HG03354 (cell line): ENCODE results near the gene ARHGEF25.
"Not testable (repeated sequence)": the region's sequence is repeated elsewhere in the genome, so short reads cannot be mapped to it uniquely, and the experiment has no call there.

Source experiments
- ATAC-seq: cut with Tn5 transposase; IDR thresholded peaks from one replicate; pipeline ENCODE4 v1.9.1; 2021; ENCODE audit warnings: mild to moderate bottlenecking; ENCODE audit not compliant: unreplicated experiment, poor library complexity, severe bottlenecking

ARHGEF25 gene

DNA sequence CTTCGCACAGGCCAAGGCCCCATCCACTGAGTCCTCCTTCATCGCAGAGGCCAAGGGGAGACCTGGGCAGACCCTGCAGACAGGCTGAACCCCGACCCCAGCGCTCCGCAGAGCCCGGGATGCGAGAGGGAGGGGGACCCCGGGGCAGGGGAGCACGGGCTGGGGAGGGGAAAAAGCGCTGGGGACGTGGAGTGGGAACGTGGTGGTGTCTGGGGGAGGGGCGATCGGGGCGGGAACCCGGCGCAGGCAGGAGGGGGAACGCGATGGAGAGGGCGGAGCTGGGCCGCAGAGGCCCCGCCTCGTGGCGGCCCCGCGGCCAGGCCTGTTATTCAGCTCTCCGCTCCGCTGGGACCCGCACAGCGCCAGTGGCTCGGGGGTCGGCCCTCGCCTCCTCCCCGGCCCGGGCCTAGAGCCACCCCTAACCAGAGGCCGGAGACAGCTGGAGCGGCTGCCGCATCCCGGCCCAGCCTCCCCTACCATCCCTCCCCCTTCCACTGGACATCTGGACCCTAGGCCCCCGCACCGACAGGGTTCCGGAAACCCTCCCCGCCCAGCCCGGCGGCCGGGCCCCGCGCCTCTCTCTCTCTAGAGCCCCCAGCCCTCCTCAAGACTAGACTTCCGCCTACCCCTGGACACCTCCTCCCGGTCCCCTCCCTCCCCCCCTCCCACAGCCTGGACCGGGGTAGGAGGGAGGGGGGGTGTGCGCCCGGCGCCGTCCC, at the start of gene ARHGEF25:
TSS of gene ARHGEF25 (plus strand) at position 328 of the 719 bp plus-strand sequence. CDS start 460 bp downstream, outside the sequence.
- no peak for ATAC-seq

DNA sequence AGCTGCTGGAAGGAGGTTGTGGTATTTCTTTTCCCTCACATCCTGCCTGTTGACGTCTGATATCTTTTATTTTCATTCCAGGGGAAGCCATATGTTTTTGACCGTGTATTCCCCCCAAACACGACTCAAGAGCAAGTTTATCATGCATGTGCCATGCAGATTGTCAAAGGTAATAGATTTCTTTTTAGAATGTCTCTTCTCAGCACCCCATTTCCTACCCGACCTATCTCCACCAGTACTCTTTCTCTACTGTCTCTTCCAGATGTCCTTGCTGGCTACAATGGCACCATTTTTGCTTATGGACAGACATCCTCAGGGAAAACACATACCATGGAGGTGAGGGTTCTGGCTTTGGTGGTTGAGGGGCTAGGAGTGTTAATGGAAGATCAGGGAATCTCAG, 47.9 kb upstream of the ARHGEF25 start:
- no peak for ATAC-seq

DNA sequence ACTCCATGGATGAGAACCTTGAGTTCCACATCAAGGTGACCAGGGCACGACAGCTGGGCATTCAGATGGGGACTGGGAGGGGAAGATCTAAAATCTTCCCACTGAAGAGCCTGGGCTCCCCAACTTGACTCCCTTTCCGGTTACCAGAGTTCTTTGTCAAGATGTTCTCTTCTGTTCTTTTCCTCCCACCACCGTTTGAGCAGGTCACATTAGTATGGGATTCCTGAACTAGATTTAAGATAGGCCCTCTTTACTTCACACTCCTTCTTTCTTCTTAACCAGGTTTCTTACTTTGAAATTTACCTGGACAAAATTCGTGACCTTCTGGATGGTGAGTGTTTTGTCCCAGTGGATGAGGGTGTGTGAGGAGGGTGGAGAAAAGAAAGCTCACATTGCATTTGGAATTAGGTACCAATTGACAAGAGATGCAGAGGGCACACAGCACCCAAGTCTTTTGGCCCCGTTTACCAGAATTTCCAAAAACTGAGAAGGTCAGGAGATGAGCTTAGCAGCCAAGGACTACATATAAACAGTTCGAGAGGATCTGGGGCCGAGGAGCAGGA, 47.0 kb upstream of the ARHGEF25 start:
- ATAC-seq: no peak

DNA sequence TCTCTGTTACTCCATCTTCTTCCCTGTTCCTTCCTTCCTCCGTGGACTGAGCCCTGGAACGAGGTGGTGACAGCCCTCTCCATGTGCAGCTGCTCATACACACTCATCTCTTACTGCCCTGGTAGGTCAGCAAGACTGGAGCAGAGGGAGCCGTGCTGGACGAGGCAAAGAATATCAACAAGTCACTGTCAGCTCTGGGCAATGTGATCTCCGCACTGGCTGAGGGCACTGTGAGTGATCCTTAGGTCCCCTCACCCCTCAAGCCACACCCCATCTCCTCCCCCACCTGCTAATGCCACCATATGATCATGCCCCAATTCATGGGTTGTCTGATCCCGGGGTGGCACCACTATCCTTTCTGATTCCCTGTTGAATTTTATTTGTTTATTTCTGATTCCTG, 42.4 kb upstream of the ARHGEF25 start:
- ATAC-seq: no peak

DNA sequence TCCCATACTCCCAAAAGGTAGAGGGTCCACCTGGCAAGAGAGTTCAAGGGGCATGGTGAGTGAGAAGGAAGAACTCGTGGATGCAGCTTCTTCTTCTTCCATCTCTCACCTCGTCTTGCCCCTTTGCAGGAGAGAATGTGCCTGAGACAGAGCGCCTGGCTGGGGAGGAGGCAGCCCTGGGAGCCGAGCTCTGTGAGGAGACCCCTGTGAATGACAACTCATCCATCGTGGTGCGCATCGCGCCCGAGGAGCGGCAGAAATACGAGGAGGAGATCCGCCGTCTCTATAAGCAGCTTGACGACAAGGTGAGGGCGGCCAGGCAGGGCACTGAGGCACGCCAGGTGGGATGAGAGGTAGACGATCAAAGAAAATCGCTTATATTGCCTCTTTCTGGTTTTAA, 41.4 kb upstream of the ARHGEF25 start:
- no peak for ATAC-seq

DNA sequence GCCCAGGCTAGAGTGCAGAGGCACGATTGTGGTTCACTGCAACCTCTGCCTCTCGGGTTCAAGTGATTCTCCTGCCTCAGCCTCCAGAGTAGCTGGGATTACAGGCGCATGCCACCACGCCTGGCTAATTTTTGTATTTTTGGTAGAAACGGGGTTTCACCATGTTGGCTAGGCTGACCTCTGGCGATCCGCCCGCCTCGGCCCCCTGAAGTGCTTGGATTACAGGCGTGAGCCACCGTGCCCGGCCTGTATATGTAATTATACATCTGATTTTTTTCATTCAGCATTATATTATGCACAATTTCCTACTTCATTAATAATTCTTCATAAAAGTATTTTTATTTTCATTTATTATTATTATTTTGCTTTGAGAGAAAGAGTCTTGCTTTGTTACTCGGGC, 40.8 kb upstream of the ARHGEF25 start:
- not testable (repeated sequence) for ATAC-seq

DNA sequence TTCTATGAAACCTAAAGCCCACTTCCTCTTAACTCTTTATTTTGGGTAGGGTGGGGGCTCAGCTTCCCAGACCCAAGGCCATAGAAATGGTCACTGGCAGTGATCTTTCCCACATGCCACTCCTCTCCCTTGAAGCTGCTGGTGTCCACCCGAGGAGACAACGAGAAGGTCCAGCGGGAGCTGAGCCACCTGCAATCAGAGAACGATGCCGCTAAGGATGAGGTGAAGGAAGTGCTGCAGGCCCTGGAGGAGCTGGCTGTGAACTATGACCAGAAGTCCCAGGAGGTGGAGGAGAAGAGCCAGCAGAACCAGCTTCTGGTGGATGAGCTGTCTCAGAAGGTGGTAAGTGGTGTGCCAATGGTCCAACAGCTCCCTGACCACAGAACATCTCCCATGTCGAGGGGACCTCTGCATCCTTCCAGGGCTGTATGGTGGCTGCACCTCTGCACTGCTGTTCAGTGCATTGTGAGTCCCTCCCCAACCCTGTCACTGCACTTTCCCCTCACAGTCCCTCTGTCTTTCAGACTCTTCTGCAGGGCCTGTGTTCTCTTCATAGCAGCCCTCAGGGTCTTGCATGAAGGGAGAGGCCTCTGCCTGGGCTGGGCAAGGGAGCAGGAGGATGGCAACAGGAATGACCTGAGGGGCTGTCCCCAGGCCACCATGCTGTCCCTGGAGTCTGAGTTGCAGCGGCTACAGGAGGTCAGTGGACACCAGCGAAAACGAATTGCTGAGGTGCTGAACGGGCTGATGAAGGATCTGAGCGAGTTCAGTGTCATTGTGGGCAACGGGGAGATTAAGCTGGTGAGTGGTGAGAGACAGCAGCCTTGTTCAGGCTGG, 39.1 kb upstream of the ARHGEF25 start:
- no peak for ATAC-seq

DNA sequence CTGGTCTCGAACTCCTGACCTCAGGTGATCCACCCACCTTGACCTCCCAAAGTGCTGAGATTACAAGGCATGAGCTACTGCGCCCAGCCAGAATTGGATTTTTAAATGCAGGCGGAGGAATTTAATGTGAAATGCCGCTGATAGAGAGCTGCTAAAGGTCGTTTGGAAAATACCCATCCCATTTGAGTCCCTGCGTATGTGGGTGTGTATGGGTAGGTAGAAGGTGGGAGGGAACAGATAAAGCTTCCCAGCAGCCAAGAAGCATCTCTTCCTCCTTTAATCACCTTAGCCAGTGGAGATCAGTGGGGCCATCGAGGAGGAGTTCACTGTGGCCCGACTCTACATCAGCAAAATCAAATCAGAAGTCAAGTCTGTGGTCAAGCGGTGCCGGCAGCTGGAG, 36.4 kb upstream of the ARHGEF25 start:
- ATAC-seq: no peak

DNA sequence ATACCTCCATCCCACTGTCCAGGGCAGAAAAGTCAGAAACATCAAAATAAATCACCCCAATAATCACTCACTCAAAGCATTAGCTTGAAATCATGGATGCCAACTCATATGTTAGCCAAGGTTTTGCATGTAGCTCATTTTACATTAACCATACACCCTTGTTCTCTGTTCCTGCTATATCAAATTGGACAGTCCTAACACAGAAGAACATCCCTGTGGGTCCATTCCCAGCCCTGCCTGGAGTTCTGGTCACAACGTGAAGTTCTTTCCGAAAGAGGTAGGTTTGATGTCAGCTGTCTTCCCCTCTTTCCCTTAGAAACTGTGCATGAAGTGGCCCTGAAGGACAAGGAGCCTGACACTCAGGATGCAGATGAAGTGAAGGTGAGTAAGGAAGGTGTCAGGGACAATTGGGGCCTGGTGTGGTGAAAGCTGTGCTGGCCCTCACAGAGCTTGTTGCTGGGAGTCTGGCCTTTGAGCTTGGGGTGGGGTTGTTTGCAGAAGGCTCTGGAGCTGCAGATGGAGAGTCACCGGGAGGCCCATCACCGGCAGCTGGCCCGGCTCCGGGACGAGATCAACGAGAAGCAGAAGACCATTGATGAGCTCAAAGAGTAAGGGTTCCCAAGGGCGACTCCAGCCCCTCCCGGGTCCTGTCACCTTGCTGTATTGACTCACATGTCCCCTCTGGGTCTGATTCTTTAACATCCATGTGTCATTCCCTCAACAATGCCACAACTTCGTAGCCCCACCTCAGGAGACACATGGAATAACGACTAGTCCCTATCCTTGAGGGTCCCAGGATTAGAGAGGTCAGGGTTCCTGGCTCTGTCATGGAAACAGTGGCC, 35.2 kb upstream of the ARHGEF25 start:
- no peak for ATAC-seq

DNA sequence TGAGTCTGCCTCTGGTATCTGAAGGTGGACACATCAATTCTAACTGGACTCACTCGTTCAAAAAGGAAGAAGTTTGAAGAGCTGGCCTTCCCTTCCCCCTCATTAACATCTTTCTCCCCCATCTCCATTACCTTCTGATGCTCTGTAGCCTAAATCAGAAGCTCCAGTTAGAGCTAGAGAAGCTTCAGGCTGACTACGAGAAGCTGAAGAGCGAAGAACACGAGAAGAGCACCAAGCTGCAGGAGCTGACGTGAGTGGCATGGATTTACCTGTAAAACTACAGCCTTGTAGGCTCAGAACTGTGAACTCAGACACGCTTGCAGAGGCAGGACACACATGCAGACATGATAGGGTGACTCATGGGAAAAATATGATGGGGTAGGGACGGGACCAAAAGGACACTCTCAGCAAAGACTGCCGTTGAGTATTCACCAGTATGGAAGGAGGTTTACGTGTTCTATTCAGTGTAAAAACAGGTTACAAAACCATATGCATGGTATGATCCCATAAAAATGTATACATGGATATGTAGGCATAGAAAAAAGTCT, 34.5 kb upstream of the ARHGEF25 start:
- no peak for ATAC-seq

DNA sequence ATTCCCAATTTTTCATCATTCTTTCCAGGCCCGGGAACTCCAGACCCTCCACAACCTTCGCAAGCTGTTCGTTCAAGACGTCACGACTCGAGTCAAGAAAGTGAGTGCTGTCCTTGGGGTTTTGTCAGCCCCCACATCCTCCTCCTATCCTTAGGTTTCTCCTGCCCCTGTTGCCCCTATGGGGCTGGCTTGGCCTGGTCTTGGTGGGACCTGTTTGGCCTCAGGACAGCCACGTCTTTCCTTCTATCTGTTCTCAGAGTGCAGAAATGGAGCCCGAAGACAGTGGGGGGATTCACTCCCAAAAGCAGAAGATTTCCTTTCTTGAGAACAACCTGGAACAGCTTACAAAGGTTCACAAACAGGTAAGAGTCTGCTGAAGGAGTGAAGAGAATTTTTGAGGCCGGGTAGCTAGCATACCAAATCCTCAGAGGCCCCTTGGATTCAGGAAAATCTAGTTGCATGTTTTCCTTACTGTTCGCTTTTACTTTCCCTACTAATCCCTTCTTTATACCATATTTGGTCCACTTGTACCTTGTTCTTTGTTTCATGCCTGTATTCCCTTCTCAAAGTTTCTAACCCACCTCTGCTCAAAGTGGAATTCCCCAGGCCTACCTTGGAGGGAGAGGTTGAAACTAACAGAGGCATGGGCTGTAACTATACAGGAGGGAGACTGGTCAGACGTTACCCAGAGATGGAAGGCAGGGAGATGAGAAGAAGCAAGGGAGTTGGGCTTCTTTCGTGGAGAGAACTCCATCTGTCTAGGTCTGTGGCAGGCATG, 33.1 kb upstream of the ARHGEF25 start:
- no peak for ATAC-seq

DNA sequence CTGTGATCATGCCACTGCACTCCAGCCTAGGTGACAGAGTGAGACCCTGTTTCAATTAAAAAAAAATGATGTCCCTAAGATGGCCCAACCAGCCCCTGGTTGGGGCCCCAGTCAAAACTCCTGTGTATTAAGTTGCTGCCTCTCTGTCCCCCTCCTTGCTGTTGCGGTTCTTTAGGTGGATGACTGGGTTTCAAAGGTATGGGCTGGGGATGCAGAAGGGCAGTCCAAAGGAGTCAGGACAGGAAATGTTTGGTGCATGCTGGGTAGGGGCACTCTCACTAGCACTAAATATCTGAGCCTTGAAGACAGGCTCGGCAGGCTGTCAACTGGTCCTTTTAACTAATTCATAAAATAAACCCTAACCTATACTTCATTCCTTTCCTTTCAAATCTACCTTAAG, 32.2 kb upstream of the ARHGEF25 start:
- no peak for ATAC-seq

DNA sequence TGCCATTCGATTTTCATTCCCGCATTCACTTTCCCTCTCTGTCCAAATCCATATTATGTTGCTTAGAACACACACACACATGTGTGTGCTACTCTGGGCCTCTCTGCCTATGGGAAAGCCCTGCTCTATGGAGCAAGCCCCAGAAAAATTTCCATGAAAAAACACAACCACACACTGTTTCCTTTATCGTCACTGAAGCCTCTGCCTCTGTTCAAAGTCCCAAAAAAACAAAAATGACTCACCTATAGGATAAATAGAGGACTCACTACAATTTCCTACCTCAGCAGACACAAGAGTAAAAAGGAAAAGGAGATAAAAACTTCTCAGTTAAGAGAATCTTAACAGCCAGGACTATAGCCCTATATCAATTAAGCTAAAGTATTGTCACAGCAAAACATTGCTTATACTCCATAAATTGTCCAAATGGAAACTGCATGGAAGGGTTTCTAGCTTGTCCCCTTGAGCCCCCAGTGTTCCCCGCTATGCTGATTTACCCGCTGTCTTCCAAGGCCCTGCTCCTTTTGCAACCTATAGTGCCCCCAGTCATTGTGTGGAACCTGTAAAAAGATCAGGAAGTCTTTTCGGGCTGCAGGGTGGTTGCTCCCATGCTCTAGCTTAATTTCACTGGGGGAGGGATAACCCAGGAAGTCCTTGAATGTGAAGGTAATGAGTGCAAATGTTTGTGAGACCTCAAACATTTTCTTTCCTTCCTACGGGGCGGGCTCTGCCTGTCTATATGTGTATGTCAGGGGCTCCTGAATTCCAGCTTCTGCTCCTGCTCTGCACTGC, 31.4 kb upstream of the ARHGEF25 start:
- no peak for ATAC-seq

DNA sequence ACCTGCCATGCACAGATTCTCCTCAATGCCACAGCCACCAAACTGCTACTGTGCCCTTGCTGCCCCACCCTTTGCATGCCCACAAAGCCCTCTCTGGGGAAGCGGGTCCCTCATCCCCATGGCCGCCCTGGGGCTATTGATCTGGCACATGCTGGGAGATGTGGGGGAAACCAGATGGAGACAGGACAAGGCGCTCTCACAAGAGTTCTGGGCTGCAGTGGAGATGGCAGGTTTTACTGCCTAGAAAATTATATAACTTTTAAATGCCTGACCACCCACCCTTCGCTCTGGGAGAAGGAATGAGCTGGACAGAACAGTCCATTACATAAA, 30.8 kb upstream of the ARHGEF25 start:
- no peak for ATAC-seq

DNA sequence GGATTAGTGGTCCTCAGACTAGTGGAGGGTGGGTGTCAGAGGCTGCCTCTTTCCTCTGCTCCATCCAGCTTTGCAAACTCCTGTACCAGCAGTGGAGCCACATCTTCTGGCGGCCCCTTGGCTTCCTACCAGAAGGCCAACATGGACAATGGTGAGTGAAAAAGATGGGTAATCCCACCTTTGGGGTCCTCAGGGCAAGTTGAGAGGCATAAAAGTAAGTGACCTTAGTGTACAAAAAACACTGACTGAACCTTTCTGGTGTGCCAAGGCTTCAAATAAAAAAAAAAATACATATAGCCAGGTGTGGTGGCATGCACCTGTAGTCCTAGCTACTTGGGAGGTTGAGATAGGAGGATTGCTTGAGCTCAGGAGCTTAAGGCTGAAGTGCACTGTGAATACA, 29.4 kb upstream of the ARHGEF25 start:
- no peak for ATAC-seq

DNA sequence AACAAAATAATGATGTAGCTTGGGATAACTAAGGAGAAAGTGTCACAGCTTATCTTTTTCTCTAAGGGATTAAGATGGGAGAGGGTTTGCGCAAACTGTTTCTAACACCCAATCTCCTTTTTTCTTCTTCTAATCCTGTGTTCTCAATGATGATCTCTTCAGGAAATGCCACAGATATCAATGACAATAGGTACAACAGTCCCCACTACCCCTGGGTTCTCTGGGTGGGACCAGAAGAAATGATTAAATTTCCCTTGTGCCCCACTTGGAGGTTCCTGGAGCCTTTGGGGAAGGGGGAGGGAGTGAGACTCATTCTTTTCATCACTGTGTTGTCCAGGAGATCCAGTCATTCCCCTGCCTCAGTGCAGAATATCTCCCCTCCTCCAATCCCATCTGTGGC, 28.8 kb upstream of the ARHGEF25 start:
- no peak for ATAC-seq

DNA sequence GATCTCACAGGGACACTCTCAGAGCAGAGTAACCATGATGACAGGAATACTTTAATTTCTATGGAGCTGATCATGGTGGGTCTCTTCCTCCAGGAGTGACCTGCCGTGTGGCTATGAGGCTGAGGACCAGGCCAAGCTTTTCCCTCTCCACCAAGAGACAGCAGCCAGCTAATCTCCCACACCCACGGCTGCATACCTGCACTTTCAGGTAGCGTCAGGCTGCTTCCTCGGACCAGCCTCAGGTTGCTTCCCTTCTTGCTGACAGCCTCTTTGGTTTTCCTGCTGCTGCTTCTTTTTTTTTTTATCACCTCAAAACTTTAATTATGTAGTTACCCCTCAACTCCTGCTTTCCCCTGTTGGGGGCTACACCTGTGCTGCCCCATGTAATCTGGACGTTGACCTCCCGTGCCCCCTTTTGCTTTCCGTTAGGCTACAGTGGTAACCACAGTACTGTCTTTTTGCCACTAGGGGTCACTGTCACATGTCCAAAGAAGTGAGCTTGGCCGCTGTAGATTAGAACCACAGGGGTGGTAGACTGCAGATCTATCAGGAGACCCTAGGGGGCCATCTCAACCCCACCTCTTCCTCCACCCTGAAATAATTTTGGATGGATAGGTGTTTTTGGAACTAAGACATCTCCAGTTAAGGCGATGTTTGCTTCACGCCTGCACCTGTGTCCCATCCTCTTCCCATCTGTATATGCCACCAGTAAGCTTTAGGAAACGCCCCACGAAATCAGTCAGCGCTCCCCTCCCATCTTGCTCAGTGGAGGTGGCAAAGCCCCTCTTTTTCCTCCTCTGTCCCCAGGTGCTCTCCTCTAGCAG, 28.0 kb upstream of the ARHGEF25 start:
- peak; percentile 99 for ATAC-seq

DNA sequence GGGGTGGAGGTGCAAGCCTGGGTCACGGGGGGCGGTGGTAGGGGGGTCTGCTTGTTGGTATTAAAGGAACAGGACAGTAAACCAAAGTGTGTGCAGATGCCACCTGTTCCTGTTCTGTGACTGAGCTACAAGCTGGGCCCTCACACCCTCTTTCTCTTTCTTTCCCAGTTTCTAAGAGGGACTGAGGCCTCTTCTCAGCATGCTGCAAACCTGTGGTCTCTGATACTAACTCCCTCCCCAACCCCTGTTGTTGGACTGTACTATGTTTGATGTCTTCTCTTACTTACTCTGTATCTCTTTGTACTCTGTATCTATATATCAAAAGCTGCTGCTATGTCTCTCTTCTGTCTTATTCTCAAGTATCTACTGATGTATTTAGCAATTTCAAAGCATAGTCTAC, 27.2 kb upstream of the ARHGEF25 start:
- ATAC-seq: no peak
